HAP-1 (cell line): Measurements from ENCODE around the gene WDR45.

ENCODE experiments used
- DNase-seq, 2 experiments: peaks; one replicate each; pipeline ENCODE4 v3.0.0-alpha.2; 2016 to 2020; ENCODE audit warnings: low spot score in 2 of 2
- H3K27me3 ChIP-seq: fragments of 250-450 bp; sonication (Bioruptor Pico); 2 replicates; pipeline ENCODE4 v1.5.1; 2020; ENCODE audit warnings: low read depth, mild to moderate bottlenecking, moderate library complexity
- H3K36me3 ChIP-seq: fragments of 250-450 bp; sonication (Bioruptor Pico); replicated peaks from 2 replicates; pipeline ENCODE4 v1.5.1; 2020; ENCODE audit warnings: mild to moderate bottlenecking
- H3K4me1 ChIP-seq: fragments of 250-450 bp; sonication (Bioruptor Pico); 2 replicates; pipeline ENCODE4 v1.5.1; 2020; ENCODE audit warnings: mild to moderate bottlenecking
- H3K4me3 ChIP-seq: fragments of 250-450 bp; sonication (Bioruptor Pico); 2 replicates; pipeline ENCODE4 v1.5.1; 2020; ENCODE audit warnings: mild to moderate bottlenecking, moderate library complexity
- H3K9me3 ChIP-seq: fragments of 250-450 bp; sonication (Bioruptor Pico); 2 replicates; pipeline ENCODE4 v1.5.1; 2020; ENCODE audit warnings: mild to moderate bottlenecking, moderate library complexity
- in situ Hi-C: fragments of 300-500 bp; cut with MboI; formaldehyde crosslinking; loops from 3 replicates; pipeline ENCODE4 v1.14.3; 2020; ENCODE audit warnings: low sequenced_read_pairs, inconsistent platforms, mixed read lengths

The WDR45 gene

GRCh38 chrX:49067285-49068120 is 12.2 kb downstream of the WDR45 start:
- Histone ChIP-seq H3K36me3 (no peaks in the 10 kb centered on the region), H3K4me1 (no peaks in the 10 kb centered on the region), H3K4me3 (no peak overlapping the region), H3K9me3 (no peaks in the 10 kb centered on the region), H3K27me3 (no peaks in the 10 kb centered on the region)
- in situ Hi-C loops: no loop called here
- DNase-seq: no peak

- H3K4me1 ChIP-seq: no peaks in the 10 kb centered on the region
- no peaks in the 10 kb centered on the region for H3K36me3 ChIP-seq
- no peak overlapping the region for H3K4me3 ChIP-seq
- no peaks in the 10 kb centered on the region for H3K9me3 ChIP-seq
- in situ Hi-C loops: no loop called here
- no peak for DNase-seq
- H3K27me3 ChIP-seq: no peaks in the 10 kb centered on the region
Measured at GRCh38 chrX:49066690-49067089, 13.0 kb downstream of the WDR45 start.

GRCh38 chrX:49066278-49066677 is 13.4 kb downstream of the WDR45 start:
- DNase-seq: no peak
- Histone ChIP-seq H3K36me3 (no peaks in the 10 kb centered on the region), H3K9me3 (no peaks in the 10 kb centered on the region), H3K4me3 (no peak overlapping the region), H3K27me3 (no peaks in the 10 kb centered on the region), H3K4me1 (no peaks in the 10 kb centered on the region)
- in situ Hi-C loops: no loop called here

- in situ Hi-C loops: no loop called here
- no peaks in the 10 kb centered on the region for H3K27me3 ChIP-seq
- DNase-seq: no peak
- H3K36me3 ChIP-seq: no peaks in the 10 kb centered on the region
- no peaks in the 10 kb centered on the region for H3K4me1 ChIP-seq
- H3K4me3 ChIP-seq: no peak overlapping the region
- H3K9me3 ChIP-seq: no peaks in the 10 kb centered on the region
Measured at GRCh38 chrX:49064735-49065134, 15.0 kb downstream of the WDR45 start.

- in situ Hi-C loops: no loop called here
- H3K4me1 ChIP-seq: no peaks in the 10 kb centered on the region
- no peak overlapping the region for H3K4me3 ChIP-seq
- no peak for DNase-seq
- H3K9me3 ChIP-seq: no peaks in the 10 kb centered on the region
- no peaks in the 10 kb centered on the region for H3K27me3 ChIP-seq
- H3K36me3 ChIP-seq: no peaks in the 10 kb centered on the region
Measured at GRCh38 chrX:49064303-49064702, 15.4 kb downstream of the WDR45 start.

- no peak overlapping the region for H3K4me3 ChIP-seq
- H3K9me3 ChIP-seq: no peaks in the 10 kb centered on the region
- H3K27me3 ChIP-seq: no peaks in the 10 kb centered on the region
- no peak for DNase-seq
- in situ Hi-C loops: no loop called here
- no peaks in the 10 kb centered on the region for H3K36me3 ChIP-seq
- no peaks in the 10 kb centered on the region for H3K4me1 ChIP-seq
Measured at GRCh38 chrX:49063715-49064114, 16.0 kb downstream of the WDR45 start.

- no peaks in the 10 kb centered on the region for H3K9me3 ChIP-seq
- H3K4me1 ChIP-seq: no peaks in the 10 kb centered on the region
- DNase-seq: no peak
- H3K36me3 ChIP-seq: no peaks in the 10 kb centered on the region
- no peak overlapping the region for H3K4me3 ChIP-seq
- H3K27me3 ChIP-seq: no peaks in the 10 kb centered on the region
- in situ Hi-C loops: no loop called here
Measured at GRCh38 chrX:49061916-49062315, 17.8 kb downstream of the WDR45 start.

GRCh38 chrX:49061490-49061889 is 18.2 kb downstream of the WDR45 start:
- Histone ChIP-seq H3K36me3 (no peaks in the 10 kb centered on the region), H3K9me3 (no peaks in the 10 kb centered on the region), H3K27me3 (no peaks in the 10 kb centered on the region), H3K4me3 (no peak overlapping the region), H3K4me1 (no peaks in the 10 kb centered on the region)
- DNase-seq: no peak
- in situ Hi-C loops: no loop called here

- no peak for DNase-seq
- H3K4me1 ChIP-seq: no peaks in the 10 kb centered on the region
- no peaks in the 10 kb centered on the region for H3K27me3 ChIP-seq
- in situ Hi-C loops: no loop called here
- no peak overlapping the region for H3K4me3 ChIP-seq
- no peaks in the 10 kb centered on the region; the same call in 1 of the 2 replicates for H3K36me3 ChIP-seq
- no peaks in the 10 kb centered on the region for H3K9me3 ChIP-seq
Measured at GRCh38 chrX:49060914-49061313, 18.8 kb downstream of the WDR45 start.

- in situ Hi-C loops: no loop called here
- DNase-seq: no peak
- no peaks in the 10 kb centered on the region for H3K4me1 ChIP-seq
- H3K27me3 ChIP-seq: no peaks in the 10 kb centered on the region
- H3K4me3 ChIP-seq: no peak overlapping the region
- H3K9me3 ChIP-seq: 0 out of 2 replicates have a peak, but pooled peaks cover 4% of the 10 kb centered on the region
- no peaks in the 10 kb centered on the region; the same call in 1 of the 2 replicates for H3K36me3 ChIP-seq
Measured at GRCh38 chrX:49059681-49060085, 20.0 kb downstream of the WDR45 start.

GRCh38 chrX:49059201-49059600 is 20.5 kb downstream of the WDR45 start:
- Histone ChIP-seq H3K9me3 (0 out of 2 replicates have a peak, but pooled peaks cover 5% of the 10 kb centered on the region), H3K27me3 (no peaks in the 10 kb centered on the region), H3K36me3 (no peaks in the 10 kb centered on the region; the same call in 1 of the 2 replicates), H3K4me1 (no peaks in the 10 kb centered on the region), H3K4me3 (no peak overlapping the region)
- DNase-seq: no peak
- in situ Hi-C loops: no loop called here

GRCh38 chrX:49058794-49059193 is 20.9 kb downstream of the WDR45 start, which contains the start of gene CCDC120:
TSS of gene CCDC120 (plus strand) at chrX:49058999. CDS start at chrX:49062042, 3,043 bp downstream.
- in situ Hi-C loops: no loop called here
- no peaks in the 10 kb centered on the region; the same call in 1 of the 2 replicates for H3K36me3 ChIP-seq
- 0 out of 2 replicates have a peak, but pooled peaks cover 5% of the 10 kb centered on the region for H3K9me3 ChIP-seq
- H3K4me3 ChIP-seq: no peak within 1 kb of the TSS
- peaks cover 3% of the 10 kb centered on the region; the same call in 1 of the 2 replicates for H3K4me1 ChIP-seq
- DNase-seq: no peak
- no peaks in the 10 kb centered on the region for H3K27me3 ChIP-seq

- Histone ChIP-seq H3K4me3 (peak overlapping the region; percentile 55), H3K4me1 (peaks cover 7% of the 10 kb centered on the region; the same call in 1 of the 2 replicates), H3K36me3 (no peaks in the 10 kb centered on the region; the same call in 1 of the 2 replicates), H3K27me3 (no peaks in the 10 kb centered on the region), H3K9me3 (0 out of 2 replicates have a peak, but pooled peaks cover 5% of the 10 kb centered on the region)
- in situ Hi-C loops: no loop called here
- DNase-seq: no peak
Measured at GRCh38 chrX:49054073-49054762, 25.5 kb downstream of the WDR45 start.
